GM10248 (cell line): ENCODE data around the gene TOMM7.
"Not testable (repeated sequence)": the region's sequence is repeated elsewhere in the genome, so short reads cannot be mapped to it uniquely, and the experiment has no call there.

Experiments used
- CTCF ChIA-PET: fragments of 300-600 bp; sonication (Branson Sonifier 250); formaldehyde crosslinking; extraction: SDS; loops from one replicate; lab custom pipeline; 2021; ENCODE audit warnings: antibody characterized with exemption; lab: Yijun Ruan, JAX
- POLR2A ChIA-PET: fragments of 350-650 bp; sonication (Branson Sonifier 250); formaldehyde crosslinking; extraction: SDS; loops from one replicate; lab custom pipeline; 2020; ENCODE audit warnings: antibody characterized with exemption; lab: Yijun Ruan, JAX
- DNase-seq: peaks from one replicate; pipeline ENCODE4 v3.0.0; 2012; ENCODE audit errors: extremely low spot score
- CTCF ChIP-seq: IDR thresholded peaks from 2 replicates; pipeline ENCODE4 v1.5.1; 2012; ENCODE audit warnings: mild to moderate bottlenecking, low read depth; ENCODE audit errors: extremely low read depth, missing control alignments, control extremely low read depth

Gene TOMM7

GRCh38 chr7:22805227-22805626, 17.4 kb downstream of the TOMM7 start:
- no peak for TF ChIP-seq CTCF
- POLR2A ChIA-PET = no interaction called here

GRCh38 chr7:22802831-22803230, 19.8 kb downstream of the TOMM7 start:
- DNase-seq, POLR2A ChIA-PET: not testable (repeated sequence)
- CTCF ChIA-PET = interaction anchor here (0.6 to 1.4 kb wide), 3 partner anchors 21 to 252 kb away, joined by 3 to 4 read pairs (median 4); no protein-coding TSS in a partner anchor

More at GRCh38 chr7:22805227-22805626, 17.4 kb downstream of the TOMM7 start:
- CTCF ChIA-PET = interaction anchor here (1.2 to 1.3 kb wide), 2 partner anchors 23 to 250 kb away, joined by 3 to 4 read pairs; no protein-coding TSS in a partner anchor
- no peak for DNase-seq

DNA sequence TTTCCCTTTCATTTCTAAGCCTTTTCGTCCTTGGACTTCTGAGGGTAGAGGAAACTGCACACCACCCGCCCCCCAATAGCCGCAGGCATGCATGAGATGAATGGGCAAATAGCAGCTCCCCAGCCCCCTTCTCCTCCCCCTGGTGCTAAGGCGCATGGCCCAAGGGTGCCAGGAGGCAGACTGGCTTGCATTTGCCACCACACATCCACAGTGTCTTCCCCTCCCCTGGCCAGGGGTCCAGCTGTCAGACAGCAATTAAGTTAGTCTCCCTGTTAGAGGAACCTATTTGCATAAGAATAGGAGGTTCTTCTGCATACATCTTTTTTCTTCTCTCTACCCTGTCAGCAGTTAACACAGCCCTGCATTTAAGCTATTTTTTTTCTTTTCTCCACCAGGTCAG, 20.2 kb downstream of the TOMM7 start:
- TF ChIP-seq CTCF = no peak
- DNase-seq = no peak
- ChIA-PET POLR2A (no interaction called here), CTCF (interaction anchor here (0.6 to 1.4 kb wide), 3 partner anchors 20 to 253 kb away, joined by 3 to 4 read pairs (median 4); no protein-coding TSS in a partner anchor)

DNA sequence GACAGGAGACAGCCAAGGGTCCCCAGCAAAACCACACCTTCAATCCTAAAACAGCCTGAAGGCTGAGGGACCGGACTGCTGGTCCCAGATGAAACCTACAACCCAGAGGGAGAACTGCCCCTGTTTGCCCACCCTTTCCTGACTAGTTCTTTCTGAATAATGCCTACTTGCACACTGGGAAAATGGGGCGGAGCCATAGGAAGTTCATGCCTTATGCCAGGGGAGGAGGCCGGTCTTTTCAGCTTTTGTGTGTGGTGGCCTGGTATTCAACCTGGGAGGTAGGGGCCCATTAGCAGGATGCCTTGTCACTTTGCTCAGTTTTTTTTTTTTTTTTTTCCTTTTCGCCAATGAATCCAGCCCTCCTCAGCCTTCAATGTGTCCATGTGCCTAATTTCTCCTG, 20.7 kb downstream of the TOMM7 start:
- no peak for TF ChIP-seq CTCF
- no peak for DNase-seq
- ChIA-PET CTCF (interaction anchor here (0.6 to 1.4 kb wide), 2 partner anchors 20 to 229 kb away, joined by 3 to 4 read pairs; no protein-coding TSS in a partner anchor), POLR2A (no interaction called here)

DNA sequence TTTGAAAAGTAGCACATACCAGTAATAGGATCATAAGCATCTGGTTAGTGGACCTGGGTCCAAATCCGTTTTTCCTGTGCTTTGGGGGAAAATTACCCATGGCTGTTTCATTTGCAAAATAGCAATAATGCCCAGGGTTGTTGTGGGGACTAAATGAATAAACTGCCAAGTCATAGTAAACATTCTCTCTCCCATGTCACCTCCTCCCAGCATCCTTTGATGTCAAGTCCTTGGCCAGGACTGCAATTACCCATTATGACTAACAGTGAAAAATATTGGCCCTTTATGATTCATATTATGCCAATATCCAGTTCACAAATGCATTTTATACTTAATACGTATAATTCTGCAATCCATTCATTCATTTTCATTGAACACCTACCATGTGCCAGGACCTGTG, 23.0 kb downstream of the TOMM7 start:
- ChIA-PET POLR2A (no interaction called here), CTCF (no interaction called here)
- no peak for TF ChIP-seq CTCF
- DNase-seq = no peak

DNA sequence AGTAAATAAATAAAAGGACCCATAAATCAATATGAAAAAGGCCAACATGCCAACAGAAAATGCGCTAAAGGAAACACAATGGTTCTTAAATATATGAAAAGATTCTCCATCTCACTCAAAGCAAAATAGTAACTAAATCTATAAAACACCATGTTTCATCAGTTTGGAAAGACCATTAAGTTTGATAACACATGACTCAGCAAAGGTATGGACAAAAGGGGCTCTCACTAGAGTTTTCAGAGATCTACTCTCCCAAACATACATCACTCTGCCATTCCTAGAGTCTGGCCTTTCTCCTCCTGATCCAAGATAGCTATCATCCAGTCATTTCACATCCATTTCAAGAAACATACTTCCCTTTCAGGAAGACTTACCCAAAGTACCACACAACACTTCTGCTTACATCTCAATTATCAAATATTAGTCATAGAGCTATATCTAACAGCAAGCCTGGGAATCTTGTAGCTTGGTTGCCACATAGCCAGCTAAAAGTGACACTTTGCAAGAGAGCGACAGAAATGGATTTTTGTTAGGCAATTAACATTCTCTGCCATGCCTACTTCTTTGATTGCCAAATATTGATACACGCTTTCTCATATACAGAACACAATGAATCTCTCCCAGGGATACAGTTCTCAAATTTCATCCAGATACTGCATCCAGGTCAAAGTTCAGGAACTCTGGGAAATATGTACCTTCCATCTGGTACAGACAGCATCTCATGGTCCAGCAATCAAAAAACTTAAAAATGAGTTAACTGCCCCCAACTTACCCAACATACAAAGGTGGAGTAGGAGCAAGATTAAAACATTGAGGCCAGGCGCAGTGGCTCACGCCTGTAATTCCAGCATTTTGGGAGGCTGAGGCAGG, 28.8 kb downstream of the TOMM7 start:
- no peak for TF ChIP-seq CTCF
- no peak for DNase-seq
- CTCF ChIA-PET = interaction anchor here (1.2 to 7.4 kb wide), 3 partner anchors 11 to 261 kb away, joined by 3 to 46 read pairs (median 4); no protein-coding TSS in a partner anchor
- POLR2A ChIA-PET = no interaction called here
